ENCODE results near the gene MAST3. TPM values are rescaled to one million over a fixed set of nuclear protein-coding genes. Genes with fewer than 3 reads are reported as not detected.

The MAST3 gene
- total and polyA plus RNA-seq, 2 of the 13 experiments (the other 11 are each of a cell fraction or from before 2014, with no cell fraction given): 4.1 to 4.6 TPM

DNA sequence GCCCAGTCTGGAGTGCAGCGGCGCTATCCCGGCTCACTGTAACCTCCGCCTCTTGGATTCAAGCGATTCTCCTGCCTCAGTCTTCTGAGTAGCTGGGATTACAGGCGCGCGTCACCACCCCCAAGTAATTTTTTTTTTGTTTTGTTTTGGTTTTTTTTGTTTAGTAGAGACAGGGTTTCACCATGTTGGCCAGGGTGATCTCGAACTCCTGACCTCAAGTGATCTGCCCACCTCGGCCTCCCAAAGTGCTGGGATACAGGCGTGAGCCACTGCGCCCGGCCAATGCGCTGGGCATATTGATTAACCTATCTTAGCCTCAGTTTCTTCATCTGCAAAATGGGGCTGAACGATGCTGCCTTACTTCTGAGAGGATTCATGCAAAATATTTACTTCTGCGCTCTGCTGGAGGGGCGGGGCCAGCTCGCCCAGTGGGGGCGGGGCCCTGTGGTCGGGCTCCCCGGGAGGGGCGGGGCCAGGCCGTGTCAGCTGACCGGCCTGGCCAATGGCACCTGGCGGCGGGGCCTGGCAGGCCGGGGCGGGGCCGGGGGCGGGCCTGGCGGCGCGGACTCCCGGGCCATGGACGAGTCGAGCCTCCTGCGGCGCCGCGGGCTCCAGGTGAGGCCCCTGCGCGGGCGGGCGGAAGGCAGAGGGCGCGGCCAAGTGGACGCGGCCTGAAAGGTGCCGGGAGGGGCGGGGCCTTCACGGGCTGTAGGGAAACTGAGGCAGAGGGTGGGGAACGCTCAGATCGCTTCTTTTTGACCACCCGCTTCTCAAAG, at the start of gene MAST3 (continued):
- TF ChIP-seq, protein P1, sequence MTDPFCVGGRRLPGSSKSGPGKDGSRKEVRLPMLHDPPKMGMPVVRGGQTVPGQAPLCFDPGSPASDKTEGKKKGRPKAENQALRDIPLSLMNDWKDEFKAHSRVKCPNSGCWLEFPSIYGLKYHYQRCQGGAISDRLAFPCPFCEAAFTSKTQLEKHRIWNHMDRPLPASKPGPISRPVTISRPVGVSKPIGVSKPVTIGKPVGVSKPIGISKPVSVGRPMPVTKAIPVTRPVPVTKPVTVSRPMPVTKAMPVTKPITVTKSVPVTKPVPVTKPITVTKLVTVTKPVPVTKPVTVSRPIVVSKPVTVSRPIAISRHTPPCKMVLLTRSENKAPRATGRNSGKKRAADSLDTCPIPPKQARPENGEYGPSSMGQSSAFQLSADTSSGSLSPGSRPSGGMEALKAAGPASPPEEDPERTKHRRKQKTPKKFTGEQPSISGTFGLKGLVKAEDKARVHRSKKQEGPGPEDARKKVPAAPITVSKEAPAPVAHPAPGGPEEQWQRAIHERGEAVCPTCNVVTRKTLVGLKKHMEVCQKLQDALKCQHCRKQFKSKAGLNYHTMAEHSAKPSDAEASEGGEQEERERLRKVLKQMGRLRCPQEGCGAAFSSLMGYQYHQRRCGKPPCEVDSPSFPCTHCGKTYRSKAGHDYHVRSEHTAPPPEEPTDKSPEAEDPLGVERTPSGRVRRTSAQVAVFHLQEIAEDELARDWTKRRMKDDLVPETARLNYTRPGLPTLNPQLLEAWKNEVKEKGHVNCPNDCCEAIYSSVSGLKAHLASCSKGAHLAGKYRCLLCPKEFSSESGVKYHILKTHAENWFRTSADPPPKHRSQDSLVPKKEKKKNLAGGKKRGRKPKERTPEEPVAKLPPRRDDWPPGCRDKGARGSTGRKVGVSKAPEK (CRISPR knock-in tag; IDR thresholded peaks at IDR 0.05; ENCODE audit: borderline replicate concordance): no peak
- TF ChIP-seq ZNF709 (CRISPR knock-in tag; IDR thresholded peaks at IDR 0.05) (no peak), CBX2 (IDR thresholded peaks at IDR 0.05; ENCODE audit: low read depth, low read length) (no peak), CBX2 (CRISPR knock-in tag; IDR thresholded peaks at IDR 0.05; ENCODE audit: low read depth) (no peak), U2AF2 (IDR thresholded peaks at IDR 0.05; ENCODE audit: low read depth, low read length) (no peak), THAP11 (CRISPR knock-in tag; IDR thresholded peaks at IDR 0.05) (no peak), SIX1 (CRISPR knock-in tag; IDR thresholded peaks at IDR 0.05; ENCODE audit: borderline replicate concordance) (no peak), MEIS2 (CRISPR knock-in tag; IDR thresholded peaks at IDR 0.05) (0 out of 2 replicates have a peak, but pooled peaks have one; percentile 21), STAG1 (CRISPR knock-in tag; IDR thresholded peaks at IDR 0.05) (no peak), HDAC6 (IDR thresholded peaks at IDR 0.05; ENCODE audit: low read depth, low read length) (no peak), ZNF235 (CRISPR knock-in tag; IDR thresholded peaks at IDR 0.05; ENCODE audit: borderline replicate concordance) (no peak), RARG (CRISPR knock-in tag; IDR thresholded peaks at IDR 0.05; ENCODE audit: low read depth) (no peak), ZNF737 (CRISPR knock-in tag; IDR thresholded peaks at IDR 0.05; ENCODE audit: borderline replicate concordance) (no peak), HNRNPH1 (optimal IDR thresholded peaks at IDR 0.05; ENCODE audit: low read depth, low read length) (no peak), JUN (CRISPR knock-in tag; IDR thresholded peaks at IDR 0.05) (no peak), ASH2L (IDR thresholded peaks at IDR 0.05; ENCODE audit: insufficient read length, low read depth, low read length) (peak; percentile 20)
- TF ChIP-seq, protein P2, sequence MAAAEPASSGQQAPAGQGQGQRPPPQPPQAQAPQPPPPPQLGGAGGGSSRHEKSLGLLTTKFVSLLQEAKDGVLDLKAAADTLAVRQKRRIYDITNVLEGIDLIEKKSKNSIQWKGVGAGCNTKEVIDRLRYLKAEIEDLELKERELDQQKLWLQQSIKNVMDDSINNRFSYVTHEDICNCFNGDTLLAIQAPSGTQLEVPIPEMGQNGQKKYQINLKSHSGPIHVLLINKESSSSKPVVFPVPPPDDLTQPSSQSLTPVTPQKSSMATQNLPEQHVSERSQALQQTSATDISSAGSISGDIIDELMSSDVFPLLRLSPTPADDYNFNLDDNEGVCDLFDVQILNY (CRISPR knock-in tag; conservative IDR thresholded peaks at IDR 0.05): no peak
- TF ChIP-seq, protein P3, sequence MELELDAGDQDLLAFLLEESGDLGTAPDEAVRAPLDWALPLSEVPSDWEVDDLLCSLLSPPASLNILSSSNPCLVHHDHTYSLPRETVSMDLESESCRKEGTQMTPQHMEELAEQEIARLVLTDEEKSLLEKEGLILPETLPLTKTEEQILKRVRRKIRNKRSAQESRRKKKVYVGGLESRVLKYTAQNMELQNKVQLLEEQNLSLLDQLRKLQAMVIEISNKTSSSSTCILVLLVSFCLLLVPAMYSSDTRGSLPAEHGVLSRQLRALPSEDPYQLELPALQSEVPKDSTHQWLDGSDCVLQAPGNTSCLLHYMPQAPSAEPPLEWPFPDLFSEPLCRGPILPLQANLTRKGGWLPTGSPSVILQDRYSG (CRISPR knock-in tag; IDR thresholded peaks at IDR 0.05): no peak
- TF ChIP-seq, protein P4, sequence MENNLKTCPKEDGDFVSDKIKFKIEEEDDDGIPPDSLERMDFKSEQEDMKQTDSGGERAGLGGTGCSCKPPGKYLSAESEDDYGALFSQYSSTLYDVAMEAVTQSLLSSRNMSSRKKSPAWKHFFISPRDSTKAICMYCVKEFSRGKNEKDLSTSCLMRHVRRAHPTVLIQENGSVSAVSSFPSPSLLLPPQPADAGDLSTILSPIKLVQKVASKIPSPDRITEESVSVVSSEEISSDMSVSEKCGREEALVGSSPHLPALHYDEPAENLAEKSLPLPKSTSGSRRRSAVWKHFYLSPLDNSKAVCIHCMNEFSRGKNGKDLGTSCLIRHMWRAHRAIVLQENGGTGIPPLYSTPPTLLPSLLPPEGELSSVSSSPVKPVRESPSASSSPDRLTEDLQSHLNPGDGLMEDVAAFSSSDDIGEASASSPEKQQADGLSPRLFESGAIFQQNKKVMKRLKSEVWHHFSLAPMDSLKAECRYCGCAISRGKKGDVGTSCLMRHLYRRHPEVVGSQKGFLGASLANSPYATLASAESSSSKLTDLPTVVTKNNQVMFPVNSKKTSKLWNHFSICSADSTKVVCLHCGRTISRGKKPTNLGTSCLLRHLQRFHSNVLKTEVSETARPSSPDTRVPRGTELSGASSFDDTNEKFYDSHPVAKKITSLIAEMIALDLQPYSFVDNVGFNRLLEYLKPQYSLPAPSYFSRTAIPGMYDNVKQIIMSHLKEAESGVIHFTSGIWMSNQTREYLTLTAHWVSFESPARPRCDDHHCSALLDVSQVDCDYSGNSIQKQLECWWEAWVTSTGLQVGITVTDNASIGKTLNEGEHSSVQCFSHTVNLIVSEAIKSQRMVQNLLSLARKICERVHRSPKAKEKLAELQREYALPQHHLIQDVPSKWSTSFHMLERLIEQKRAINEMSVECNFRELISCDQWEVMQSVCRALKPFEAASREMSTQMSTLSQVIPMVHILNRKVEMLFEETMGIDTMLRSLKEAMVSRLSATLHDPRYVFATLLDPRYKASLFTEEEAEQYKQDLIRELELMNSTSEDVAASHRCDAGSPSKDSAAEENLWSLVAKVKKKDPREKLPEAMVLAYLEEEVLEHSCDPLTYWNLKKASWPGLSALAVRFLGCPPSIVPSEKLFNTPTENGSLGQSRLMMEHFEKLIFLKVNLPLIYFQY (CRISPR knock-in tag; IDR thresholded peaks at IDR 0.05; ENCODE audit: borderline replicate concordance): no peak; the same call in 1 of the 2 replicates
- TF ChIP-seq, protein P5, sequence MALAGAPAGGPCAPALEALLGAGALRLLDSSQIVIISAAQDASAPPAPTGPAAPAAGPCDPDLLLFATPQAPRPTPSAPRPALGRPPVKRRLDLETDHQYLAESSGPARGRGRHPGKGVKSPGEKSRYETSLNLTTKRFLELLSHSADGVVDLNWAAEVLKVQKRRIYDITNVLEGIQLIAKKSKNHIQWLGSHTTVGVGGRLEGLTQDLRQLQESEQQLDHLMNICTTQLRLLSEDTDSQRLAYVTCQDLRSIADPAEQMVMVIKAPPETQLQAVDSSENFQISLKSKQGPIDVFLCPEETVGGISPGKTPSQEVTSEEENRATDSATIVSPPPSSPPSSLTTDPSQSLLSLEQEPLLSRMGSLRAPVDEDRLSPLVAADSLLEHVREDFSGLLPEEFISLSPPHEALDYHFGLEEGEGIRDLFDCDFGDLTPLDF (CRISPR knock-in tag; IDR thresholded peaks at IDR 0.05): no peak

Data from HepG2 (cell line).